ENCODE results near the gene TRIP6.
A peak's percentile ranks its signal among the peaks of the same experiment; 100 is the strongest.

TRIP6 gene

GRCh38 chr7:100867040-100867775, at the start of gene TRIP6:
Gene TRIP6, plus strand, starts transcription at chr7:100867387. Its CDS starts 111 bp downstream, at chr7:100867498.
- peak; percentile 73 to 77 for DNase-seq

- no peak for DNase-seq
Measured at GRCh38 chr7:100818366-100818765, 48.8 kb upstream of the TRIP6 start.

GRCh38 chr7:100818825-100819224, 48.4 kb upstream of the TRIP6 start:
- no peak for DNase-seq

GRCh38 chr7:100819586-100819985, 47.6 kb upstream of the TRIP6 start:
- DNase-seq = no peak

- DNase-seq = no peak
Measured at GRCh38 chr7:100822236-100823139, 44.7 kb upstream of the TRIP6 start.

GRCh38 chr7:100823140-100823525, 44.1 kb upstream of the TRIP6 start:
- no peak for DNase-seq

- no peak for DNase-seq
Measured at GRCh38 chr7:100823534-100823933, 43.7 kb upstream of the TRIP6 start.

- no peak for DNase-seq
Measured at GRCh38 chr7:100824499-100825214, 42.5 kb upstream of the TRIP6 start.

- no peak for DNase-seq
Measured at GRCh38 chr7:100825215-100825671, 41.9 kb upstream of the TRIP6 start.

GRCh38 chr7:100825751-100826513, 41.3 kb upstream of the TRIP6 start:
- peak in 1 of 2 experiments; percentile 26 for DNase-seq

- DNase-seq = peak in 1 of 2 experiments; percentile 24
Measured at GRCh38 chr7:100826514-100827329, 40.5 kb upstream of the TRIP6 start.

GRCh38 chr7:100827330-100828226, 39.6 kb upstream of the TRIP6 start, which contains the start of gene EPHB4:
Gene EPHB4, minus strand, starts transcription at chr7:100827523. Its CDS starts 493 bp downstream, at chr7:100827030.
- peak; percentile 72 to 86 for DNase-seq

- DNase-seq = no peak
Measured at GRCh38 chr7:100829150-100829716, 38.0 kb upstream of the TRIP6 start.

- no peak for DNase-seq
Measured at GRCh38 chr7:100830396-100830795, 36.8 kb upstream of the TRIP6 start.

GRCh38 chr7:100832281-100832633, 34.9 kb upstream of the TRIP6 start:
- DNase-seq = no peak

GRCh38 chr7:100835903-100836811, 31.0 kb upstream of the TRIP6 start:
- DNase-seq = no peak

GRCh38 chr7:100836812-100837098, 30.4 kb upstream of the TRIP6 start:
- no peak for DNase-seq

GRCh38 chr7:100837099-100837836, 29.9 kb upstream of the TRIP6 start:
- DNase-seq = no peak
